Gastrocnemius medialis (tissue), 4 donors: ENCODE results near the gene CATSPER2. TPM values are rescaled to one million over a fixed set of nuclear protein-coding genes. Genes with fewer than 3 reads are reported as not detected.
"Not testable (repeated sequence)": the region's sequence is repeated elsewhere in the genome, so short reads cannot be mapped to it uniquely, and the experiment has no call there.

Source experiments
- ATAC-seq, 2 donors: fragments of 150-250 bp; one replicate each; pipeline ENCODE4 v1.9.1; 2016
- DNase-seq, 2 donors: peaks; one replicate each; pipeline ENCODE4 v3.0.0-alpha.2; 2019
- H3K27ac ChIP-seq, 4 donors: fragments of 200-600 bp; sonication (generic); 1 replicate in 1 of 4; 2 replicates in 3 of 4; pipeline ENCODE4 v1.5.1; 2016 to 2018; ENCODE audit warnings: mild to moderate bottlenecking in 2 of 4, moderate library complexity in 1 of 4
- H3K27me3 ChIP-seq, 3 donors: fragments of 200-600 bp; sonication (generic) in 2 of 3; 1 replicate in 1 of 3; 2 replicates in 2 of 3; pipeline versions ENCODE4 v1.5.1 to v1.6.0; 2016 to 2019; ENCODE audit warnings: mild to moderate bottlenecking in 1 of 3, moderate library complexity in 1 of 3
- H3K36me3 ChIP-seq, 2 donors: fragments of 200-600 bp; sonication (generic) in 1 of 2; one replicate each; pipeline ENCODE4 v1.5.1; 2017 to 2018
- H3K4me1 ChIP-seq, 2 donors: fragments of 200-600 bp; sonication (generic) in 1 of 2; one replicate each; pipeline ENCODE4 v1.5.1; 2016 to 2017; ENCODE audit warnings: mild to moderate bottlenecking in 2 of 2
- H3K4me3 ChIP-seq, 4 donors: fragments of 200-600 bp; sonication (generic) in 3 of 4; 1 replicate in 1 of 4; 2 replicates in 3 of 4; pipeline ENCODE4 v1.5.1; 2016 to 2019; ENCODE audit warnings: mild to moderate bottlenecking in 2 of 4
- H3K9me3 ChIP-seq, 3 donors: fragments of 200-600 bp; sonication (generic) in 2 of 3; 1 replicate in 1 of 3; 2 replicates in 2 of 3; pipeline ENCODE4 v1.5.1; 2016 to 2019
- in situ Hi-C, 4 donors: fragments of 200-750 bp; cut with MboI; loops; one replicate each; pipeline versions ENCODE4 v1.15.0 to v1.8.0; 2017; ENCODE audit warnings: low sequenced_read_pairs in 4 of 4
- intact Hi-C: fragments of 100-400 bp; cut with DNase I; formaldehyde crosslinking; loops from one replicate; pipeline ENCODE4 v1.15.1; 2023; ENCODE audit warnings: low total_unique reads
- total RNA-seq, 4 donors: library from RNA; depleted of rRNA; stranded (reverse); fragments of >200 nt; gene quantifications; one replicate each; pipeline versions ENCODE4 v1.1.0 to v1.2.3, GENCODE V29; 2016

Gene CATSPER2
- total RNA-seq, 4 donors from 2014 or later, result 0.29 to 2.1 (median 1.1) TPM

DNA sequence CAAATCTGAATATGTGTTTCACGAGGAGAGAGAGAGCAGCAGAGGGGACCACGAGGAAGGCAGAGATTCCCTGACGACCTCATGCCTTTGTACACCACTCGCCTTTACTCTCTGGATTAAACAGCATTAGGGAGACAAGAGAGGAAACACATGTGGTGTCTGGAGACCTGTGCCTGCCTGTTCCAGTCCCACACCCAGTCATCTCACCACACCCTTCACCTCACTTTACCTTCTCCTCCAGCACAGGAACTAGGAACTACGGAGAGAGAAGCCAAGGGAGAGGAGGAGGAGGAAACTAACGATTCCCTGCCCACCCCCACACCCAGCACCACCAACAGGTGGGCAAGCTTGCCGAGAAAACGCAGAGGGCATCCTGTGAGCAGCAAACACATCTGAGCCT lies 55.8 kb downstream of the CATSPER2 start:
- ATAC-seq, H3K4me3 ChIP-seq, in situ Hi-C loops, H3K36me3 ChIP-seq, H3K9me3 ChIP-seq, H3K27me3 ChIP-seq, intact Hi-C loops, H3K27ac ChIP-seq, DNase-seq, H3K4me1 ChIP-seq: not testable (repeated sequence)

DNA sequence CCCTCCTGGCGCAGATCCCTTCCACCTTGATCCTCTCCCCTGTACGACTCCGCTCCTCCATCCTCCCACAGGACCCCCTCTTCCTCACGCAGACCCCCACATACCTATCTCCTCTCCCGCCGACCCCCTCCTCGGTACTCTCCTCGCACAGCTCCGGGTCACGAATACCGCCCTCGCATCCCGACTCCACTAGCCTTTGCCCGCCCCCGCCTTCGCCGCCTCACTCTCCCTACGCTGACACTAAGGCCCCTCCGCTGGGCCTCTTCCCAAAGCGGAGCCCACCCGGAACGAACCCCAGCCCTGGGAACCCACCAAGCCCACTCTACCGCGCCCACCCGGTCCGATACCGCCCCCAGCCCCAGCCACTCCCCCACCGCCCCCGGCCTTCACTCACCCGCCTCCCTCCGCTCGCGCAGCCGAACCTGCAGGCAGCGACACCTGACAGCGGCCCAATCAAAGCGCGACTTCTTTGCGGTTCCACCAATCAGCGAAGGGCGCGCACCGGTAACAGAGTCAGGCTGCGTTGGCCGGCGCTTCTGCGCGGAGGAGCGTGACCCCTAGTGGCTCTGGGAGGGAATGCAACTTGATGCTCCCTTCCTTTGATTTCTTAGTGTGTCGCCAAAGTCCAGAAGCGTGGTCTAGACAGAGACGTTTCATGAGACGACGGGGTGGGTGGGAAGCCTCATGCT lies 58.7 kb downstream of the CATSPER2 start, which contains the start of gene PPIP5K1:
Gene PPIP5K1, minus strand, starts transcription at position 431 of the 689 bp plus-strand sequence. CDS start 5,704 bp downstream, outside the sequence.
- H3K4me3 ChIP-seq, H3K9me3 ChIP-seq, H3K4me1 ChIP-seq, H3K27ac ChIP-seq, H3K27me3 ChIP-seq, DNase-seq, in situ Hi-C loops, intact Hi-C loops, H3K36me3 ChIP-seq: not testable (repeated sequence)
- peak; percentile 99 for ATAC-seq

Other genes starting within 250 kb of the CATSPER2 start
- 10 to 100 TPM in 3 of 4 donors, 1 to 10 TPM in 1; 9.0 to 17.0 (median 13.3) TPM for gene TP53BP1, start 155.7 kb downstream of the CATSPER2 start, total RNA-seq
- gene MAP1A, start 131.2 kb downstream of the CATSPER2 start, total RNA-seq, result 10 to 100 TPM in 2 of 4 donors, 1 to 10 TPM in 2; 3.5 to 13.0 (median 8.2) TPM
- 10 to 100 TPM; 14.4 to 41.2 (median 16.6) TPM for gene PPIP5K1, start 58.6 kb downstream of the CATSPER2 start, total RNA-seq
- gene CKMT1B, start 54.8 kb downstream of the CATSPER2 start, total RNA-seq, result under 1 TPM in 1 of 4 donors, not detected in 3; 0.46 TPM
- under 1 TPM in 1 of 4 donors, not detected in 3; 0.41 TPM for gene STRC, start 30.0 kb downstream of the CATSPER2 start, total RNA-seq
- gene CKMT1A, start 45.0 kb upstream of the CATSPER2 start, total RNA-seq, result under 1 TPM in 1 of 4 donors, not detected in 3; 0.41 TPM
- gene PDIA3, start 97.6 kb upstream of the CATSPER2 start, total RNA-seq, result 10 to 100 TPM; 26.6 to 45.1 (median 30.3) TPM
- 1 to 10 TPM; 2.1 to 6.3 (median 2.6) TPM for gene ELL3, start 128.1 kb upstream of the CATSPER2 start, total RNA-seq
- gene SERF2, start 143.5 kb upstream of the CATSPER2 start, total RNA-seq, result 100 to 1,000 TPM; 491 to 646 (median 617) TPM
- under 1 TPM in 3 of 4 donors, not detected in 1; 0.18 to 0.82 (median 0.29) TPM for gene SERINC4, start 151.4 kb upstream of the CATSPER2 start, total RNA-seq
- 10 to 100 TPM; 19.5 to 33.9 (median 24.7) TPM for gene HYPK, start 151.8 kb upstream of the CATSPER2 start, total RNA-seq
- 10 to 100 TPM; 10.8 to 26.3 (median 14.7) TPM for gene MFAP1, start 175.8 kb upstream of the CATSPER2 start, total RNA-seq
- gene WDR76, start 178.2 kb upstream of the CATSPER2 start, total RNA-seq, result 1 to 10 TPM in 1 of 4 donors, under 1 TPM in 3; 0.12 to 1.0 (median 0.37) TPM